Body of pancreas (tissue), 4 donors: ENCODE results near the gene C1orf74.

Experiments
- POLR2A ChIP-seq, 3 donors: fragments of 450-650 bp; IDR thresholded peaks; one replicate each; pipeline ENCODE4 v1.6.1; 2016; ENCODE audit warnings: antibody characterized with exemption in 3 of 3, mild to moderate bottlenecking in 2 of 3
- TF ChIP-seq, protein P1 (sequence below), 7 experiments: fragments of 450-650 bp in 4 of 7; fragments of 200-600 bp in 3 of 7; sonication (generic) in 3 of 7; IDR thresholded peaks; one replicate each; pipeline ENCODE4 v1.5.1; 2016 to 2019; ENCODE audit warnings: antibody characterized with exemption in 7 of 7

DNA sequence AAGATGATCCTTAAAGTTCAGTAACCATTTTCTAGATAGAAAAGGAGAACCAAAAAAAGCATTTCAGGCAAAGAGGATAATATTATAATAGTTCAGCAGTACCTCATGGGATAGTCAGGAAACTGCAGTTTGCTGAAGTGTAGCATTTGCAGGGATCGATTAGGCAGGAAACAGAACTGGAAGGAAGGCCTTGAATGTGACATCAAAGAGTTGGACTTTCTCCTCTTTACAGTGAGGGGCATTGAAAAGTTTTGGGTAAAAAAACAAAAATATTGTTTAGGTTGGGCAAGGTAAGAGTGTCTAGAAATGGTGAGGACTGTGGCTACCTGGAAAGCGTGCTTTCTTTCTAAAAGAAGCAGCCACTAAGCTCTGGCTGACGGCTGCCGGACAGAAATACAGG lies 29.5 kb upstream of the C1orf74 start:
- TF ChIP-seq, protein P1, sequence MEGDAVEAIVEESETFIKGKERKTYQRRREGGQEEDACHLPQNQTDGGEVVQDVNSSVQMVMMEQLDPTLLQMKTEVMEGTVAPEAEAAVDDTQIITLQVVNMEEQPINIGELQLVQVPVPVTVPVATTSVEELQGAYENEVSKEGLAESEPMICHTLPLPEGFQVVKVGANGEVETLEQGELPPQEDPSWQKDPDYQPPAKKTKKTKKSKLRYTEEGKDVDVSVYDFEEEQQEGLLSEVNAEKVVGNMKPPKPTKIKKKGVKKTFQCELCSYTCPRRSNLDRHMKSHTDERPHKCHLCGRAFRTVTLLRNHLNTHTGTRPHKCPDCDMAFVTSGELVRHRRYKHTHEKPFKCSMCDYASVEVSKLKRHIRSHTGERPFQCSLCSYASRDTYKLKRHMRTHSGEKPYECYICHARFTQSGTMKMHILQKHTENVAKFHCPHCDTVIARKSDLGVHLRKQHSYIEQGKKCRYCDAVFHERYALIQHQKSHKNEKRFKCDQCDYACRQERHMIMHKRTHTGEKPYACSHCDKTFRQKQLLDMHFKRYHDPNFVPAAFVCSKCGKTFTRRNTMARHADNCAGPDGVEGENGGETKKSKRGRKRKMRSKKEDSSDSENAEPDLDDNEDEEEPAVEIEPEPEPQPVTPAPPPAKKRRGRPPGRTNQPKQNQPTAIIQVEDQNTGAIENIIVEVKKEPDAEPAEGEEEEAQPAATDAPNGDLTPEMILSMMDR (IDR thresholded peaks at IDR 0.05): no peak
- TF ChIP-seq POLR2A (IDR thresholded peaks at IDR 0.05): no peak
